Sigmoid colon (tissue), 7 donors: ENCODE measurements around the gene EFR3B. TPM values are rescaled to one million over a fixed set of nuclear protein-coding genes. Genes with fewer than 3 reads are reported as not detected.

Experiments
- DNase-seq: peaks from one replicate; pipeline ENCODE4 v3.0.0-alpha.2; 2019
- H3K27ac ChIP-seq, 4 donors: fragments of 200-600 bp; sonication (generic); one replicate each; pipeline ENCODE4 v1.5.1; 2016 to 2019; ENCODE audit warnings: mild to moderate bottlenecking in 1 of 4
- H3K27me3 ChIP-seq, 3 donors: fragments of 200-600 bp; sonication (generic); one replicate each; pipeline ENCODE4 v1.5.1; 2019; ENCODE audit warnings: mild to moderate bottlenecking in 1 of 3
- H3K36me3 ChIP-seq, 4 donors: fragments of 200-600 bp; sonication (generic); one replicate each; pipeline ENCODE4 v1.5.1; 2016 to 2019
- H3K4me1 ChIP-seq, 4 donors: fragments of 200-600 bp; sonication (generic); one replicate each; pipeline ENCODE4 v1.5.1; 2017 to 2019
- H3K4me3 ChIP-seq, 4 donors: fragments of 200-600 bp; sonication (generic); one replicate each; pipeline ENCODE4 v1.5.1; 2017 to 2019; ENCODE audit warnings: mild to moderate bottlenecking in 2 of 4, moderate library complexity in 1 of 4
- H3K9me3 ChIP-seq, 4 donors: fragments of 200-600 bp in 3 of 4; sonication (generic) in 3 of 4; one replicate each; pipeline versions ENCODE4 v1.5.1 to v1.6.1; 2013 to 2019
- CTCF ChIP-seq, 4 experiments: fragments of 450-650 bp in 3 of 4; fragments of 200-600 bp in 1 of 4; IDR thresholded peaks; one replicate each; pipeline ENCODE4 v1.5.1; 2016 to 2019; ENCODE audit warnings: antibody characterized with exemption in 4 of 4, mild to moderate bottlenecking in 3 of 4, moderate library complexity in 2 of 4
- EP300 ChIP-seq, 4 donors: sonication (generic); formaldehyde crosslinking; IDR thresholded peaks; one replicate each; pipeline ENCODE4 v1.6.1; 2017; ENCODE audit warnings: antibody characterized with exemption in 4 of 4
- POLR2A ChIP-seq, 2 donors: fragments of 450-650 bp; IDR thresholded peaks; one replicate each; pipeline ENCODE4 v1.6.1; 2016; ENCODE audit warnings: antibody characterized with exemption in 2 of 2, mild to moderate bottlenecking in 2 of 2, moderate library complexity in 2 of 2
- POLR2AphosphoS5 ChIP-seq, 4 donors: sonication (generic); formaldehyde crosslinking; IDR thresholded peaks; one replicate each; pipeline ENCODE4 v1.6.1; 2017; ENCODE audit warnings: antibody characterized with exemption in 4 of 4
- WGBS, 2 donors: extraction: QIAGEN DNeasy Blood & Tissue Kit; methylation state at CpG; one replicate each; pipeline ENCODE4 v1.1.7; 2013; 5-methylcytosine and 5-hydroxymethylcytosine counted together
- intact Hi-C: fragments of 100-400 bp; cut with DNase I; formaldehyde crosslinking; loops from one replicate; pipeline ENCODE4 v1.15.1; 2023
- polyA plus RNA-seq, 3 donors: library from polyadenylated mRNA; stranded (reverse); fragments of 200-250 nt; gene quantifications; one replicate each; pipeline ENCODE4 v1.2.3, GENCODE V29; 2013
- total RNA-seq, 4 donors: library from RNA; depleted of rRNA; stranded (reverse); fragments of >200 nt; gene quantifications; one replicate each; pipeline ENCODE4 v1.1.0, GENCODE V29; 2016
- donor health status: healthy with polysubstance abuse.
- donor health status: Bipolar disorder and iron deficiency.
- donor health status: healthy.

Gene EFR3B
- total and polyA plus RNA-seq, 7 donors = under 0.01 to 1.9 (median 0.50) TPM

- intact Hi-C loops = no loop called here
- DNase-seq = no peak
- 90 to 92% methylated on average over 9 of the region's 9 CpGs for WGBS, 2 donors
- Histone ChIP-seq H3K27ac (no peak overlapping the region), H3K9me3 (no peaks in the 10 kb centered on the region), H3K4me3 (no peak overlapping the region), H3K27me3 (no peaks in the 10 kb centered on the region), H3K4me1 (no peaks in the 10 kb centered on the region), H3K36me3 (no peaks in the 10 kb centered on the region)
- TF ChIP-seq POLR2AphosphoS5 (IDR thresholded peaks at IDR 0.05) (no peak), EP300 (IDR thresholded peaks at IDR 0.05) (no peak), CTCF (IDR thresholded peaks at IDR 0.05) (no peak), POLR2A (IDR thresholded peaks at IDR 0.05) (no peak)
Measured at GRCh38 chr2:25109822-25110221, 67.9 kb downstream of the EFR3B start.

- WGBS, 2 donors = 67 to 88% methylated on average over 3 of the region's 3 CpGs
Measured at GRCh38 chr2:25112113-25112512, 70.2 kb downstream of the EFR3B start.

GRCh38 chr2:25115249-25115883 is 73.5 kb downstream of the EFR3B start:
- TF ChIP-seq POLR2AphosphoS5 (IDR thresholded peaks at IDR 0.05) (no peak), POLR2A (IDR thresholded peaks at IDR 0.05) (no peak), EP300 (IDR thresholded peaks at IDR 0.05) (no peak), CTCF (IDR thresholded peaks at IDR 0.05) (no peak)
- Histone ChIP-seq H3K9me3 (no peaks in the 10 kb centered on the region), H3K27ac (no peak overlapping the region), H3K36me3 (no peaks in the 10 kb centered on the region), H3K4me3 (no peak overlapping the region), H3K27me3 (no peaks in the 10 kb centered on the region), H3K4me1 (peaks cover 0 to 6% (median 2%) of the 10 kb centered on the region in 4 donors)
- DNase-seq = no peak
- WGBS, 2 donors = 92 to 93% methylated on average over 9 of the region's 9 CpGs
- intact Hi-C loops = no loop called here

More at GRCh38 chr2:25112113-25112512, 70.2 kb downstream of the EFR3B start:
- no peak overlapping the region for H3K27ac ChIP-seq
- H3K4me3 ChIP-seq = no peak overlapping the region
- no peak for DNase-seq
- intact Hi-C loops = no loop called here
- H3K27me3 ChIP-seq = no peaks in the 10 kb centered on the region
- TF ChIP-seq POLR2AphosphoS5 (IDR thresholded peaks at IDR 0.05) (no peak), CTCF (IDR thresholded peaks at IDR 0.05) (no peak), POLR2A (IDR thresholded peaks at IDR 0.05) (no peak), EP300 (IDR thresholded peaks at IDR 0.05) (no peak)
- no peaks in the 10 kb centered on the region for H3K9me3 ChIP-seq
- peaks cover 0 to 6% (median 2%) of the 10 kb centered on the region in 4 donors for H3K4me1 ChIP-seq
- no peaks in the 10 kb centered on the region for H3K36me3 ChIP-seq

- no peak for DNase-seq
- no peak overlapping the region for H3K4me3 ChIP-seq
- H3K9me3 ChIP-seq = no peaks in the 10 kb centered on the region
- TF ChIP-seq EP300 (IDR thresholded peaks at IDR 0.05) = no peak
- TF ChIP-seq POLR2AphosphoS5 (IDR thresholded peaks at IDR 0.05) = no peak
- TF ChIP-seq POLR2A (IDR thresholded peaks at IDR 0.05) = no peak
- TF ChIP-seq CTCF (IDR thresholded peaks at IDR 0.05) = no peak
- intact Hi-C loops = no loop called here
- H3K27me3 ChIP-seq = no peaks in the 10 kb centered on the region
- H3K36me3 ChIP-seq = no peaks in the 10 kb centered on the region
- WGBS, 2 donors = 88% methylated on average over 4 of the region's 4 CpGs
- peaks cover 0 to 6% (median 2%) of the 10 kb centered on the region in 4 donors for H3K4me1 ChIP-seq
- no peak overlapping the region for H3K27ac ChIP-seq
Measured at GRCh38 chr2:25115902-25116301, 74.0 kb downstream of the EFR3B start.

GRCh38 chr2:25116956-25117355 is 75.1 kb downstream of the EFR3B start:
- H3K9me3 ChIP-seq = no peaks in the 10 kb centered on the region
- no peak overlapping the region for H3K4me3 ChIP-seq
- peaks cover 0 to 6% (median 2%) of the 10 kb centered on the region in 4 donors for H3K4me1 ChIP-seq
- no peaks in the 10 kb centered on the region for H3K36me3 ChIP-seq
- no peak for DNase-seq
- TF ChIP-seq POLR2AphosphoS5 (IDR thresholded peaks at IDR 0.05) (no peak), POLR2A (IDR thresholded peaks at IDR 0.05) (no peak), CTCF (IDR thresholded peaks at IDR 0.05) (no peak), EP300 (IDR thresholded peaks at IDR 0.05) (no peak)
- 89 to 95% methylated on average over 13 of the region's 13 CpGs for WGBS, 2 donors
- intact Hi-C loops = no loop called here
- H3K27ac ChIP-seq = no peak overlapping the region
- no peaks in the 10 kb centered on the region for H3K27me3 ChIP-seq
